ENCODE results near the gene NUDT4.

DNA sequence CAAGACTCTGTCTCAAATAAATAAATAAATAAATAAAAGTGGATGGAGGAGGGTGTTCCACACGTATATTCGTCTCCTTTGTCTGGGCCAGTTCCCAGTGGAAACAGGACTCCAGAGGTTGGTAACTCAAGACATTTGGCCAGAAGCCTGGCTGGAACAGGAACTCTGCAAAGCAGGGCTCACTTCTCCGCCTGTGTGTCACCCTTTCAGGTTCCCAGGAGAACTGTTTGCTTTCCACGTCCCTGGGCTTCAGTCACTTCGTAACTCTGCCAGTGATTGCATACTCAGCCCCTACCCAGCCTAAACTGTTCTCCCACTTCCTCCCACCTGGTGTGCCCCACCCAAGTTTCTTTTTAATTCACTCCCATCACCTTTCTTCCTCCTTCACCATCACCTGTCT, 71.1 kb downstream of the NUDT4 start:
- no peak for TF ChIP-seq EZH2 (IDR thresholded peaks at IDR 0.05; ENCODE audit: low read length, unreplicated experiment)
- TF ChIP-seq, protein P1, sequence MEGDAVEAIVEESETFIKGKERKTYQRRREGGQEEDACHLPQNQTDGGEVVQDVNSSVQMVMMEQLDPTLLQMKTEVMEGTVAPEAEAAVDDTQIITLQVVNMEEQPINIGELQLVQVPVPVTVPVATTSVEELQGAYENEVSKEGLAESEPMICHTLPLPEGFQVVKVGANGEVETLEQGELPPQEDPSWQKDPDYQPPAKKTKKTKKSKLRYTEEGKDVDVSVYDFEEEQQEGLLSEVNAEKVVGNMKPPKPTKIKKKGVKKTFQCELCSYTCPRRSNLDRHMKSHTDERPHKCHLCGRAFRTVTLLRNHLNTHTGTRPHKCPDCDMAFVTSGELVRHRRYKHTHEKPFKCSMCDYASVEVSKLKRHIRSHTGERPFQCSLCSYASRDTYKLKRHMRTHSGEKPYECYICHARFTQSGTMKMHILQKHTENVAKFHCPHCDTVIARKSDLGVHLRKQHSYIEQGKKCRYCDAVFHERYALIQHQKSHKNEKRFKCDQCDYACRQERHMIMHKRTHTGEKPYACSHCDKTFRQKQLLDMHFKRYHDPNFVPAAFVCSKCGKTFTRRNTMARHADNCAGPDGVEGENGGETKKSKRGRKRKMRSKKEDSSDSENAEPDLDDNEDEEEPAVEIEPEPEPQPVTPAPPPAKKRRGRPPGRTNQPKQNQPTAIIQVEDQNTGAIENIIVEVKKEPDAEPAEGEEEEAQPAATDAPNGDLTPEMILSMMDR (conservative IDR thresholded peaks at IDR 0.05; ENCODE audit: low read depth, low read length), result no peak
- TF ChIP-seq EZH2phosphoT487 (IDR thresholded peaks at IDR 0.05; ENCODE audit: borderline replicate concordance, low read length), result no peak

All from PC-3 (cell line).